Ovary (tissue), 3 donors: Measurements from ENCODE around the gene TRAPPC8.

Experiments used
- EP300 ChIP-seq: sonication (generic); formaldehyde crosslinking; IDR thresholded peaks from one replicate; pipeline ENCODE4 v1.6.1; 2017; ENCODE audit warnings: antibody characterized with exemption
- POLR2A ChIP-seq: fragments of 450-650 bp; IDR thresholded peaks from one replicate; pipeline ENCODE4 v1.6.1; 2017; ENCODE audit warnings: antibody characterized with exemption, mild to moderate bottlenecking, moderate library complexity
- TF ChIP-seq, protein P1 (sequence below), 3 donors: fragments of 450-650 bp in 2 of 3; fragments of 200-600 bp in 1 of 3; IDR thresholded peaks; one replicate each; pipeline versions ENCODE4 v1.5.1 to v1.8.0; 2016 to 2022; ENCODE audit warnings: antibody characterized with exemption in 3 of 3, mild to moderate bottlenecking in 1 of 3
- donor health status: DM: no; HTN: no; CAD: no.

DNA sequence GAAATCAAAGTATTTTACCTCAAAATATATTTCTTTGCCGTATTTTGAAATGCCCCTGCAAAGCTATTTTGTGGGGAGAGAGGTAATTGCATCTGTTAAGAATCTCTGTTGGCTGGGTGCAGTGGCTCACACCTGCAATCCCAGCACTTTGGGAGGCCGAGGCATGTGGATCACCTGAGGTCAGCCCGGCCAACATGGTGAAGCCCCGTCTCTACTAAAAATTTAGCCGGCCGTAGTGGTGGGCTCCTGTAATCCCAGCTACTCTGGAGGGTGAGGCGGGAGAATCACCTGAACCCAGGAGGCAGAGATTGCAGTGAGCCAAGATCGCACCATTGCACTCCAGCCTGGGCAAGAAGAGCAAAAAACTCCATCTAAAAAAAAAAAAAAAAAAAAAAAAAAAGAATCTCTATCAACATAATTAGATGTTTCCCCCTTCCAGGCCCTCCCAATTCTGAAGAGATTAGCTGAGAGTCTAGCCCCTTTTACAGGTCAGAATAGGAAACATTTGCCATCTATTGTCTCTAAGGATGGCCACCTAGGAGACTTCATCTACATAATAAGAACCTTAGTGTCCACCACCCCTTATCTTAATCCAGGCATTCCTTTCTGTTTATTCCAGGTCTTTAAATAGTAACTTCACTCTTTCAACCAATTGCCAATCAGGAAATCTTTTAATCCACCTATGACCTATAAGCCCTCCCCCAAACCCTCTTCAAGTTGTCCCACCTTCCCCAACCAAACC is 3.5 kb upstream of the TRAPPC8 start:
- TF ChIP-seq, protein P1, sequence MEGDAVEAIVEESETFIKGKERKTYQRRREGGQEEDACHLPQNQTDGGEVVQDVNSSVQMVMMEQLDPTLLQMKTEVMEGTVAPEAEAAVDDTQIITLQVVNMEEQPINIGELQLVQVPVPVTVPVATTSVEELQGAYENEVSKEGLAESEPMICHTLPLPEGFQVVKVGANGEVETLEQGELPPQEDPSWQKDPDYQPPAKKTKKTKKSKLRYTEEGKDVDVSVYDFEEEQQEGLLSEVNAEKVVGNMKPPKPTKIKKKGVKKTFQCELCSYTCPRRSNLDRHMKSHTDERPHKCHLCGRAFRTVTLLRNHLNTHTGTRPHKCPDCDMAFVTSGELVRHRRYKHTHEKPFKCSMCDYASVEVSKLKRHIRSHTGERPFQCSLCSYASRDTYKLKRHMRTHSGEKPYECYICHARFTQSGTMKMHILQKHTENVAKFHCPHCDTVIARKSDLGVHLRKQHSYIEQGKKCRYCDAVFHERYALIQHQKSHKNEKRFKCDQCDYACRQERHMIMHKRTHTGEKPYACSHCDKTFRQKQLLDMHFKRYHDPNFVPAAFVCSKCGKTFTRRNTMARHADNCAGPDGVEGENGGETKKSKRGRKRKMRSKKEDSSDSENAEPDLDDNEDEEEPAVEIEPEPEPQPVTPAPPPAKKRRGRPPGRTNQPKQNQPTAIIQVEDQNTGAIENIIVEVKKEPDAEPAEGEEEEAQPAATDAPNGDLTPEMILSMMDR (IDR thresholded peaks at IDR 0.05) = no peak
- no peak for TF ChIP-seq POLR2A
- no peak for TF ChIP-seq EP300
